ENCODE data around the gene CCDC13.
"Not testable (repeated sequence)": the region's sequence is repeated elsewhere in the genome, so short reads cannot be mapped to it uniquely, and the experiment has no call there.

CCDC13 gene, protein sequence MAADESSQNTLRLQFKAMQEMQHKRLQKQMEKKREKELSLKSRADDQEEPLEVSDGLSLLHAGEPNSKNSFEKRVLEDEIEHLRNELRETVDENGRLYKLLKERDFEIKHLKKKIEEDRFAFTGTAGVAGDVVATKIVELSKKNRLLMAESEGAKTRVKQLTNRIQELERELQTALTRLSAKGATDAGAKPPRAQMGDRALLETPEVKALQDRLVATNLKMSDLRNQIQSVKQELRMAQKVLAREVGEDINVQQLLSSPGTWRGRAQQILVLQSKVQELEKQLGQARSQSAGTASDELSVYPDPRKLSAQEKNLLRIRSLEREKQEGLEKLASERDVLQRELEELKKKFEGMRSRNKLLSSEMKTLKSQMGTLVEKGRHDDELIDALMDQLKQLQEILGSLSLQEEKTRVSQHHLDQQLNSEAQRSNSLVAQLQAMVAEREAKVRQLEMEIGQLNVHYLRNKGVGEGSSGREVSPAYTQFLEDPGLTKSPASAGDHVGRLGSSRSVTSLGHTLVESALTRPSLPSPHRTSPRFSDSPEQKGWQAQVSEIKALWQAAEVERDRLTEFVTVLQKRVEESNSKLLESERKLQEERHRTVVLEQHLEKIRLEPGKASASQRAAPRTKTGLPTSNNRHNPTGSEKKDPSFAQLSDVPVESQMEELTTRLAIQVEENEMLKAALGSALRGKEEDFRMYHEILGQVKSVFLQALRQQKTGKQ
- 0 to 0.39 (median 0.38) reads per million in 3 experiments for total RNA-seq

DNA sequence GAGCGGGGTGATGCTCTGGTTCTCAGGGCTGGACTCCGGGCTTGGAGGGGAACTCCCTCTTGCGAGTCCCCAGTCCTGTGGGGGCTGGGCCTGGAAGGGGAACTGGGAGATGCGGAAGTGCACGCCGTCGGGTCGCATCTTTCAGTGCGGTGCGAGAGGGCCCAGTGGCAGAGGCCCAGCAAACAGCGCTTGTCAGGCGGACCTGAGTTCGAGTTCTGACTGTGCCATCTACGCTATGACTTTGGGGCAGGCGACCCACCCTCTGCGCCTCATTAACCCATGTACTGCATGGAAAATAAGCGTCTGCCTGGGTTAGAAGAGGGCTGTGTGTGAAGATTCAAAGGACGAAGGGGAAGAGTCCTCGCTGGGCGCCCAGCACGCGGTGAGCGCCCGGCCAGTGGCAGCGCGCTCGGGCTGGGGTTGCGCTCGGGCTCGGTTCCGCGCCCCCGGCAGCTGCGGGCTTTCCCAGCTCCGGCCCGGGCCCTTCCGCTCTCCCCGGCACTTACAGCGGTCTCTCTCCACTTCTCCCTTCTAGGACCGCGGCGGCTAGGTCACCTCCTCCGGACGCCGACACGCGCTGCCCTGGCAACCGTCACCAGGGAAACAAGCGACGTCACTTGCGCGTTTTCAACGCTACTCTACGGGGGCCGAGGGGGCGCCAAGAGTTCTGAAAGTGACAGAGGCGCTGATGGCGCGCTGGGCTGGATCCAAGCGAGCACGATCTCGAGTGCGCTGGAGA is at the start of gene CCDC13:
CCDC13 (minus strand) TSS at position 584 of the 739 bp plus-strand sequence. CDS start 14,908 bp downstream, outside the sequence.
- peak; percentile 81 for DNase-seq

DNA sequence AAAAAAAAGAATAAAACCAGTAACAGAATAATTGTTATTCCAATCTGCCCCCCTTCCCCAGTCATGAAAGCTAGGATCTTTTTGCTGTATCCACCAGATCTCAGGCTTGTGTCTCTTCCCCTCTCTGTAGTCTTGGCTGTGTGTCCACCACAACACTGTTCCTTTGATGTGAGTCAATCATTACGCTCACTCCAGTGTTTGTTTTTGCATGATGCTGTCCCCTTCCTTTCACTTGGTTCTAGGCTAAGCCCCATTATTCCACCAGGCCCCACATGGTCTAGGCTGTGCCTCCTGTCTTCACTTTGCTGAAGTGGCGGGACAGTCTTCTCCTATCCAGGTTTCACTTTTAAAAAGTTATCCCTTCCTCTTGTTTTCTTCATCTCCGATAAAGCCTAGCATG is 49.8 kb upstream of the CCDC13 start:
- DNase-seq: no peak

DNA sequence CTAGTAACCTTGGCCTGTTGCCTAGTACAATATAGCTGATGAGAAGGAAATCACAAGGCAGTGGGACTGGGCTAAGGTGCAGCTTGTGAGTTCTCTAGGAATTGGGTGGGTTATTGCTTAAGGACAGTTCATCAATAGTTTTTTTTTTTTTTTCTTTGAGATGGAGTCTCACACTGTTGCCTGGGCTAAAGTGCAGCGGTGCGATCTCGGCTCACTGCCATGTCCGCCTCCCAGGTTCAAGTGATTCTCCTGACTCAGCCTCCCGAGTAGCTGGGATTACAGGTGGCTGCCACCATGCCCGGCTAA is 47.6 kb upstream of the CCDC13 start:
- DNase-seq: no peak

DNA sequence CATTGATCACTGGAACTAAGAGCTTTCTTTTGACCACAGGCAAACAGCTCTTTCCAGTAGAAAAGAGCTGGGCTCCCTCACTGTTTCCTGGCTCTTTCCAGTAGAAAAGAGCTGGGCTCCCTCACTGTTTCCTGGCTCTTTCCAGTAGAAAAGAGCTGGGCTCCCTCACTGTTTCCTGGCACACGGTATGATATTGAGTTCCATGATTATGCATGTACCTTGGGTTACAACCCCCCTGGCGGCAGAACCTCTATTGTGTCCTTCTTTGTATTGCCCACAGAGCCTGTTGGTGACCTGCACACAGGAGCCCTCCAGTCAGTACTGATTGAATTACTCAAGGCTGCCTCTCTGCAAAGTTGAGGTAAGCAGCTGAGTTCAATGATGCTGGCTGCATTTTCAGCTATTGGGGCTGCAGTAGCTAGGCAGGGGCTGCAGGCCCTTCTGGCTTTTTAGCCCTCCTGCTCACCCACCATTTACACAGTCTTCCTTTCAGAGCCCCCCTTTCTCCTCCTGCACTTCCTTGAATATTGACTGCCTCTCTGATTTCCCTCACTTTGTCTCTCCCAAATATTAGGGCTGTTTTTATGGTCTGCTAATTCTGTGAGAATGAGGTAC is 46.4 kb upstream of the CCDC13 start:
- DNase-seq: no peak

GRCh38 chr3:42815826-42816225 is 42.8 kb upstream of the CCDC13 start:
- no peak for DNase-seq

GRCh38 chr3:42814914-42815507 is 42.0 kb upstream of the CCDC13 start:
- no peak for DNase-seq

GRCh38 chr3:42814246-42814645 is 41.2 kb upstream of the CCDC13 start:
- no peak for DNase-seq

GRCh38 chr3:42811118-42811883 is 38.2 kb upstream of the CCDC13 start:
- not testable (repeated sequence) for DNase-seq

DNA sequence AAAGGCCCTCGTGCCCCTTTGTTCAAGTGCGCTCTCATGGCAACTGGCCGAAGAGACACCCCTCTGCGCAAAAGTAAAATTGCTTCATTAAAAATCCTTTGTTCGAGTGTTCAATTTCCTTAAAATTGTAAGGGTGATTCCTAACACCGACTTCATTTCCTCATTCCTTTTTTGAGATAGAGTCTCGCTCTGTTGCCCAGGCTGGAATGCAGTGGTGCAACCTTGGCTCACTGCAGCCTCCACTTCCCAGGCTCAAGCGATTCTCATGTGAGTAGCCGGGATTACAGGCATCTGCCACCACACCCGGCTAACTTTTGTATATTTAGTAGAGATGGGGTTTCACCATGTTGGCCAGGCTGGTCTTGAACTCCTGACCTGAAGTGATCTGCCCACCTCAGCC is 37.7 kb upstream of the CCDC13 start:
- DNase-seq: not testable (repeated sequence)

DNA sequence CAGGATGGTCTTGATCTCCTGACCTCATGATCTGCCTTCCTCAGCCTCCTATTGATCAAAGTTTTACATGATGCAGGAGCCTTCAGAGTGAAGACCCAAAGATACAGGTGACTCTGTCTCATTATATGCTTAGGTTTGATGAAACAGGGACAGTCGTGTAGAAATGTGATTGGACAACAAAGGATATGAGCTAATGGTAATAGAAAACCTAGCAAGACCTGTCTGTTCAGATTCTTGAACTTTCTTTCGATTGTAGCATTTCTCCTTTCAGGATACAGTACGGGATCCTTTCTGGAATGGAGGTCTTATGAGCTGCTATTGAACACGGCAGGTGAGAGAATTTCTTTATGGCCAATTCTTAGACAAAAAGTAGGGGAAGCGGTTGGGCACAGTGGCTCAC is 36.1 kb upstream of the CCDC13 start, which contains the start of gene ACKR2:
ACKR2 (plus strand) TSS at position 244 of the 400 bp plus-strand sequence. CDS start 55,058 bp downstream, outside the sequence.
- no peak for DNase-seq

- no peak for DNase-seq
Observed at GRCh38 chr3:42807929-42808328, 34.9 kb upstream of the CCDC13 start.

DNA sequence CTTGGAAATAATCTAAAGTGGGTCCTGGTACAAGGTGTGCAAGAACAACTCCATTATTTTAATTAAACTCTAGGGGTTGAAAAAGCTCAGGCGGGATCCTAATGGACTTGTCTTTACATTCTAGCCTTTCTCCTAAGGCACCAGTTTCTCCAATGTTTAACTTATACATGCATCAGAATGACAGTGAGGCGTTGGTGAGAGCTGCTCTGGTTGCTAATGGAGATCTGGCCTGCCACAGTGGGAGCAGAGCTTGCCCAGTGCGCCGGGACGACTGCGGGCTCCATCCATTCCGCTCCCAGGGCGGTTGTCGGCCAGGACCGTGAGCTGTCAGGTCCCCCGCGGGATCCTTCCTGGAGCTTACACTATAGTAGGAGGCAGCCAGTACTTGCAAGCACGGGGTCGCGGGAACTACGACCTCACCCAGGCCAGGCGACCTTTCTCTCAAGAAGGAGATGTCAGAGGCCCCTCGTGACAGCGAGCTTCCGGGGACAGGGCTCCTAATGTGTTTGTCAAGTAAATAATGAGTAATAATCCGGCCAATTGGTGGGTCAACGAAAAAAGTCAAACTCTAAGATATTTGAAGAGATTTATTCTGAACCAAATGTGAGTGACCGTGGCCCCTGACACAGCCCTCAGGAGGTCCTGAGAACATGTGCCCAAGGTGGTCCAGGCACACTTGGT is 32.2 kb upstream of the CCDC13 start:
- no peak for DNase-seq

GRCh38 chr3:42804831-42805132 is 31.7 kb upstream of the CCDC13 start:
- no peak for DNase-seq

DNA sequence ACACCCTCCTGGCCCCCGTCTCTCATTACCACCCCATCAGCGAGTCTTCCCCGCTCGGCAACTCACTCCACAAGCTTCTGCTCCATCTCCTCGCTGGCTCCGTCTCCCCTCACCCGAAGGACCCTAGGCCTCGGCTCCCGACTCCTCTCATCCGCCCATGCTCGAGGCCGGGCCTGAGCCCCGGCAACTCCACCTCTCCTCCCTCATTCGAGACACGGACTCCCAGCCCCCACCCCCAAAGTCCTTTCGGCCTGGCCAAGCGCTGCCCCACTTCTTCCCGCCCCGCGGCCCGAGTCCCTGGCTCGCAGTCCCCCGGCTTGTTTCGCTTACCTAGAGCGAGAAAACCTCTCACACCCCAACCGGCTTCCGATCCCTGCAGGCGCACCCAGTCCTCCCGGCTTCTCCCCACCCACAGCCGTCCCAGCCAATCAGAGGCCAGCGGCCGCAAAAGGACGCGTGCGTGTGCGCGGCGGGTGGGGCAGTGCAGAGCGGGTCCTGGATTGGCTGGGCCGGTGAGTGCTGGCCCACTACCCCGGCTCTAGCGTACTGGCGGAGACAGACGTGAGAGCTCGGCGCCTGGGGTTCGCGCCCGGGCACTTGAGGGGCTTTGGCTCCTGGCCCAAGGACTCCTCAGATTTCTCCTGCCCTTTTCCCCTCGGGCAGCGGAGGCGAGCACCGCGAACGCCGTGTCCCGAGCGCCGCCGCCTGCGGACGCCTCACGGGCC is 31.2 kb upstream of the CCDC13 start, which contains the start of gene HIGD1A:
HIGD1A (minus strand) TSS at position 385 of the 725 bp plus-strand sequence. CDS start 10,237 bp downstream, outside the sequence.
- peak; percentile 90 for DNase-seq

- DNase-seq: no peak
Observed at GRCh38 chr3:42803414-42804105, 30.5 kb upstream of the CCDC13 start.

DNA sequence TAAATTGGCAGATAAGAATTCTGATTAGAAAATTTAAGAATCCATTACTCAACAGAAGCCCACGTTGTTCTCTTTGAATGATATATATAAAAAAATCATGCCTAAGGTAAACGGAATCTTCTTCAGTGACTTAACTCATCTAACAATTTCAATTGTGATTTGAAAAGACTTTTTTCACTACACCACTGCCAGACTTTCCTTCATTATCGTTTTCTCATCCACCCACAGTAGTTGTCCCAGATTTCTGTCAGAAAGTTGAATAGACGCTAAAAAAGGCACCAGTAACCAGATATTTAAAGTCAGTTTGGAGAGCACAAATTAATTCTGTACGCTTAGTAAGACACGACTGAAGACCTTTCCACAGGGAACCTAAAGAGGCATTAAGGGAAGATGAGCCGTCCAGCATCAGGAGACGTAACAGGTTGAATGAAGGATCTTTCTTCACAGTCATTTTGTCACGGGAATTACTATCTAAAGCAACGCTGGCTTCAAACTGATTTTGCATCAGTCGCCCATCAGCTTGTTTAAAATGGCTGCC is 29.9 kb upstream of the CCDC13 start:
- no peak for DNase-seq

DNA sequence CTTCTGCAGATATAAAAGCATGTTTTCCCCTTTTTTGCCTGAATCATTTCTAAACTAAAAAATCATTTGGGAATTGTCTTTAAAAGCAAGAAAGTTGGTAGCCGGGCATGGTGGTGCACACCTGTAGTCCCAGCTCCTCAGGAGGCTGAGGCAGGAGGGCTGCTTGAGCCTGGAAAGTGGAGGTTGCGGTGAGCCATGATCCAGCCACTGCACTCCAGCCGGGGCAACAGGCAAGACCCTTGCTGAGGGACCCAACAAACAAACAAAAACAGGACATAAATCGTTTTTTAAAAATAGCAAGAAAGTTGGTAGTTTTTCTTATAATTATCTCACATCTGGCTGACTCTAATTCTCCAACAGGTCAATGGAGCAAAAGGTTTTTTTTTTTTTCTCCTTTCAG is 28.7 kb upstream of the CCDC13 start:
- no peak for DNase-seq

DNA sequence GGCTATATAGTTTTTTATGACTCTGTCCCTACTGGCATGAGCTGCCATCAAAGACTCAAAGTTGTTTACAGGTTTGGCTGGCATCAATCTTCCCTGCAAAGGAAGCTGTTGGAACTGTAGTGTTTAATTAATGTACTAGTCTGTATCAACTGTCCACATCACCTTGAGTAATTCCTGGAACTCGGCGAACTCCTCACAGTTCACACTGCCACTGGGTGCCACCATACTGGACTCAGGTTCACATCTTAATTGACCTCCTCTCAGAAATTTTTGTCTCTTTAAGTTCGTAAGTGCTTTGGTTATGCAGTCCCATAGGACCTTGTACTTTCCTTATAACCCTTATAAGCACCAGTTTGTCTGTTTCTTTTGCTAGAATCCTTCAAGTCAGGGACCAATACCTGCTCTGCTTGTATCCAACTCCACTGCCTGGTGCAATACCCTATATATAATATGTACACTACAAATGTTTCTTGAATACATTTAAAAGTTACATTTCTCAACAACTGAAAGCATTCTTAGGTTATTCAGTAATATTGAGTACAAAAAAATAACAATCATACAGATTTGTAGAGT is 28.1 kb upstream of the CCDC13 start:
- DNase-seq: no peak

- no peak for DNase-seq
Observed at GRCh38 chr3:42800251-42800650, 27.2 kb upstream of the CCDC13 start.
